Measurements from ENCODE around the gene NOP14. TPM values are rescaled to one million over a fixed set of nuclear protein-coding genes. Genes with fewer than 3 reads are reported as not detected.
A peak's percentile ranks its signal among the peaks of the same experiment; 100 is the strongest.

NOP14 gene
- total and polyA plus RNA-seq, 2 experiments from 2014 or later, result 29.9 to 38.7 TPM

DNA sequence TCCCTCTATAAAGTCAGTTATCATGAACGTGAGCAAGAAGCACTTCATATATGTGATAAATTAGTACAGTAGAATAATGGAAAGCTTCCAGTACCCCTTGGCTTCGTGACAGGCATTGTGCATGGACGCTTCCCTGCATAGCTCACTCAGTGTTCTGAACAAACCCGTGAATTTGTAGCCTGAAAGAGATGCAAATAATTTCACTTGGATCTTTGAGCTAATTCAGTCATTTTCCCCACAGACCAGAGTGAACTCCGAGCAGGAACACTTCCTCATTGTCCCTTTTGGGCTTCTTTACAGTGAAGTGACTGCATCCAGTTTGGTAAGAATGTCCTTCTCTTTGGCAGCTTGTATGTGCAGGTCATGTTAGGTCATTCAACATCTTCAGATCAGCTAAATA, 69.4 kb downstream of the NOP14 start (continued):
- TF ChIP-seq, protein P1, sequence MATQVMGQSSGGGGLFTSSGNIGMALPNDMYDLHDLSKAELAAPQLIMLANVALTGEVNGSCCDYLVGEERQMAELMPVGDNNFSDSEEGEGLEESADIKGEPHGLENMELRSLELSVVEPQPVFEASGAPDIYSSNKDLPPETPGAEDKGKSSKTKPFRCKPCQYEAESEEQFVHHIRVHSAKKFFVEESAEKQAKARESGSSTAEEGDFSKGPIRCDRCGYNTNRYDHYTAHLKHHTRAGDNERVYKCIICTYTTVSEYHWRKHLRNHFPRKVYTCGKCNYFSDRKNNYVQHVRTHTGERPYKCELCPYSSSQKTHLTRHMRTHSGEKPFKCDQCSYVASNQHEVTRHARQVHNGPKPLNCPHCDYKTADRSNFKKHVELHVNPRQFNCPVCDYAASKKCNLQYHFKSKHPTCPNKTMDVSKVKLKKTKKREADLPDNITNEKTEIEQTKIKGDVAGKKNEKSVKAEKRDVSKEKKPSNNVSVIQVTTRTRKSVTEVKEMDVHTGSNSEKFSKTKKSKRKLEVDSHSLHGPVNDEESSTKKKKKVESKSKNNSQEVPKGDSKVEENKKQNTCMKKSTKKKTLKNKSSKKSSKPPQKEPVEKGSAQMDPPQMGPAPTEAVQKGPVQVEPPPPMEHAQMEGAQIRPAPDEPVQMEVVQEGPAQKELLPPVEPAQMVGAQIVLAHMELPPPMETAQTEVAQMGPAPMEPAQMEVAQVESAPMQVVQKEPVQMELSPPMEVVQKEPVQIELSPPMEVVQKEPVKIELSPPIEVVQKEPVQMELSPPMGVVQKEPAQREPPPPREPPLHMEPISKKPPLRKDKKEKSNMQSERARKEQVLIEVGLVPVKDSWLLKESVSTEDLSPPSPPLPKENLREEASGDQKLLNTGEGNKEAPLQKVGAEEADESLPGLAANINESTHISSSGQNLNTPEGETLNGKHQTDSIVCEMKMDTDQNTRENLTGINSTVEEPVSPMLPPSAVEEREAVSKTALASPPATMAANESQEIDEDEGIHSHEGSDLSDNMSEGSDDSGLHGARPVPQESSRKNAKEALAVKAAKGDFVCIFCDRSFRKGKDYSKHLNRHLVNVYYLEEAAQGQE (IDR thresholded peaks at IDR 0.05; ENCODE audit: unreplicated experiment), result no peak
- TF ChIP-seq STAT1 (IDR thresholded peaks at IDR 0.05; ENCODE audit: unreplicated experiment), result no peak
- TF ChIP-seq EZH2 (IDR thresholded peaks at IDR 0.05; ENCODE audit: low read depth, unreplicated experiment), result no peak
- no peak for TF ChIP-seq NANOG (IDR thresholded peaks at IDR 0.05; ENCODE audit: borderline replicate concordance)
- TF ChIP-seq JUNB (IDR thresholded peaks at IDR 0.05; ENCODE audit: unreplicated experiment), result no peak
- TF ChIP-seq, protein P2, sequence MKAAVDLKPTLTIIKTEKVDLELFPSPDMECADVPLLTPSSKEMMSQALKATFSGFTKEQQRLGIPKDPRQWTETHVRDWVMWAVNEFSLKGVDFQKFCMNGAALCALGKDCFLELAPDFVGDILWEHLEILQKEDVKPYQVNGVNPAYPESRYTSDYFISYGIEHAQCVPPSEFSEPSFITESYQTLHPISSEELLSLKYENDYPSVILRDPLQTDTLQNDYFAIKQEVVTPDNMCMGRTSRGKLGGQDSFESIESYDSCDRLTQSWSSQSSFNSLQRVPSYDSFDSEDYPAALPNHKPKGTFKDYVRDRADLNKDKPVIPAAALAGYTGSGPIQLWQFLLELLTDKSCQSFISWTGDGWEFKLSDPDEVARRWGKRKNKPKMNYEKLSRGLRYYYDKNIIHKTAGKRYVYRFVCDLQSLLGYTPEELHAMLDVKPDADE (IDR thresholded peaks at IDR 0.05), result no peak
- TF ChIP-seq ZNF331 (CRISPR knock-in tag; IDR thresholded peaks at IDR 0.05; ENCODE audit: low read depth), result no peak

DNA sequence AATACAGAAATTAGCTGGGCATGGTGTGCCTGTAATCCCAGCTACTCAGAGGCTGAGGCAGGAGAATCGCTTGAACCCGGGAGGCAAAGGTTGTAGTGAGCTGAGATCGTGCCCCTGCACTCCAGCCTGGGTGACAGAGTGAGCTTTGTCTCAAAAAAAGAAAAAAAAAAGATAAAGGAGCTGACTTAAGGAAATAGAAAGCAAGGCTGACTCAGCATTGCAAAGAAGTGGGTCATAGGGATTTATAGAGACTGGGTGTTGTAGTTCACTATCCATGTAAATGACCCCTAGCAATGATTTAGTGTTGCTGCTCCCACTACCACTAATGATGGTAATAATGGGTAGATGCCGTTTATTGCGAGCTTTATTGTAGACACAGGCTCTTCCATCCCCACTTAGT, 71.9 kb downstream of the NOP14 start:
- peaks cover 25% of the 10 kb centered on the region for H3K36me3 Mint-ChIP-seq (ENCODE audit: low read depth)
- Histone ChIP-seq H3K9me2 (ENCODE audit: insufficient read depth) (no peaks in the 10 kb centered on the region), H3K27me3 (ENCODE audit: insufficient read depth) (no peaks in the 10 kb centered on the region), H2AFZ (no peak overlapping the region), H3K4me1 (ENCODE audit: insufficient read depth) (no peaks in the 10 kb centered on the region), H3K4me2 (no peak overlapping the region), H3F3A (replicated peaks; ENCODE audit: low read depth) (0 out of 2 replicates have a peak, but pooled peaks cover 3% of the 10 kb centered on the region), H3K79me2 (replicated peaks; ENCODE audit: insufficient read depth) (0 out of 2 replicates have a peak, but pooled peaks cover 8% of the 10 kb centered on the region), H3K27ac (ENCODE audit: low read depth) (peak overlapping the region; percentile 64; the same call in 1 of the 2 replicates), H3K36me3 (ENCODE audit: insufficient read depth) (peaks cover 13% of the 10 kb centered on the region), H4K20me1 (replicated peaks; ENCODE audit: insufficient read depth) (no peaks in the 10 kb centered on the region; the same call in none of the 2 replicates), H3K4me3 (no peak overlapping the region)
- ATAC-seq (no peak), DNase-seq (ENCODE audit: low spot score) (no peak)
- no peaks in the 10 kb centered on the region for H3K9me3 Mint-ChIP-seq
- H3K27me3 Mint-ChIP-seq (ENCODE audit: insufficient read depth, low read depth, poor library complexity), result no peaks in the 10 kb centered on the region
- no peaks in the 10 kb centered on the region for H3K4me1 Mint-ChIP-seq
- H3K27ac Mint-ChIP-seq, result no peak overlapping the region
- no peak overlapping the region for H3K4me3 Mint-ChIP-seq
- TF ChIP-seq, protein P2 (IDR thresholded peaks at IDR 0.05), result no peak
- TF ChIP-seq, protein P3, sequence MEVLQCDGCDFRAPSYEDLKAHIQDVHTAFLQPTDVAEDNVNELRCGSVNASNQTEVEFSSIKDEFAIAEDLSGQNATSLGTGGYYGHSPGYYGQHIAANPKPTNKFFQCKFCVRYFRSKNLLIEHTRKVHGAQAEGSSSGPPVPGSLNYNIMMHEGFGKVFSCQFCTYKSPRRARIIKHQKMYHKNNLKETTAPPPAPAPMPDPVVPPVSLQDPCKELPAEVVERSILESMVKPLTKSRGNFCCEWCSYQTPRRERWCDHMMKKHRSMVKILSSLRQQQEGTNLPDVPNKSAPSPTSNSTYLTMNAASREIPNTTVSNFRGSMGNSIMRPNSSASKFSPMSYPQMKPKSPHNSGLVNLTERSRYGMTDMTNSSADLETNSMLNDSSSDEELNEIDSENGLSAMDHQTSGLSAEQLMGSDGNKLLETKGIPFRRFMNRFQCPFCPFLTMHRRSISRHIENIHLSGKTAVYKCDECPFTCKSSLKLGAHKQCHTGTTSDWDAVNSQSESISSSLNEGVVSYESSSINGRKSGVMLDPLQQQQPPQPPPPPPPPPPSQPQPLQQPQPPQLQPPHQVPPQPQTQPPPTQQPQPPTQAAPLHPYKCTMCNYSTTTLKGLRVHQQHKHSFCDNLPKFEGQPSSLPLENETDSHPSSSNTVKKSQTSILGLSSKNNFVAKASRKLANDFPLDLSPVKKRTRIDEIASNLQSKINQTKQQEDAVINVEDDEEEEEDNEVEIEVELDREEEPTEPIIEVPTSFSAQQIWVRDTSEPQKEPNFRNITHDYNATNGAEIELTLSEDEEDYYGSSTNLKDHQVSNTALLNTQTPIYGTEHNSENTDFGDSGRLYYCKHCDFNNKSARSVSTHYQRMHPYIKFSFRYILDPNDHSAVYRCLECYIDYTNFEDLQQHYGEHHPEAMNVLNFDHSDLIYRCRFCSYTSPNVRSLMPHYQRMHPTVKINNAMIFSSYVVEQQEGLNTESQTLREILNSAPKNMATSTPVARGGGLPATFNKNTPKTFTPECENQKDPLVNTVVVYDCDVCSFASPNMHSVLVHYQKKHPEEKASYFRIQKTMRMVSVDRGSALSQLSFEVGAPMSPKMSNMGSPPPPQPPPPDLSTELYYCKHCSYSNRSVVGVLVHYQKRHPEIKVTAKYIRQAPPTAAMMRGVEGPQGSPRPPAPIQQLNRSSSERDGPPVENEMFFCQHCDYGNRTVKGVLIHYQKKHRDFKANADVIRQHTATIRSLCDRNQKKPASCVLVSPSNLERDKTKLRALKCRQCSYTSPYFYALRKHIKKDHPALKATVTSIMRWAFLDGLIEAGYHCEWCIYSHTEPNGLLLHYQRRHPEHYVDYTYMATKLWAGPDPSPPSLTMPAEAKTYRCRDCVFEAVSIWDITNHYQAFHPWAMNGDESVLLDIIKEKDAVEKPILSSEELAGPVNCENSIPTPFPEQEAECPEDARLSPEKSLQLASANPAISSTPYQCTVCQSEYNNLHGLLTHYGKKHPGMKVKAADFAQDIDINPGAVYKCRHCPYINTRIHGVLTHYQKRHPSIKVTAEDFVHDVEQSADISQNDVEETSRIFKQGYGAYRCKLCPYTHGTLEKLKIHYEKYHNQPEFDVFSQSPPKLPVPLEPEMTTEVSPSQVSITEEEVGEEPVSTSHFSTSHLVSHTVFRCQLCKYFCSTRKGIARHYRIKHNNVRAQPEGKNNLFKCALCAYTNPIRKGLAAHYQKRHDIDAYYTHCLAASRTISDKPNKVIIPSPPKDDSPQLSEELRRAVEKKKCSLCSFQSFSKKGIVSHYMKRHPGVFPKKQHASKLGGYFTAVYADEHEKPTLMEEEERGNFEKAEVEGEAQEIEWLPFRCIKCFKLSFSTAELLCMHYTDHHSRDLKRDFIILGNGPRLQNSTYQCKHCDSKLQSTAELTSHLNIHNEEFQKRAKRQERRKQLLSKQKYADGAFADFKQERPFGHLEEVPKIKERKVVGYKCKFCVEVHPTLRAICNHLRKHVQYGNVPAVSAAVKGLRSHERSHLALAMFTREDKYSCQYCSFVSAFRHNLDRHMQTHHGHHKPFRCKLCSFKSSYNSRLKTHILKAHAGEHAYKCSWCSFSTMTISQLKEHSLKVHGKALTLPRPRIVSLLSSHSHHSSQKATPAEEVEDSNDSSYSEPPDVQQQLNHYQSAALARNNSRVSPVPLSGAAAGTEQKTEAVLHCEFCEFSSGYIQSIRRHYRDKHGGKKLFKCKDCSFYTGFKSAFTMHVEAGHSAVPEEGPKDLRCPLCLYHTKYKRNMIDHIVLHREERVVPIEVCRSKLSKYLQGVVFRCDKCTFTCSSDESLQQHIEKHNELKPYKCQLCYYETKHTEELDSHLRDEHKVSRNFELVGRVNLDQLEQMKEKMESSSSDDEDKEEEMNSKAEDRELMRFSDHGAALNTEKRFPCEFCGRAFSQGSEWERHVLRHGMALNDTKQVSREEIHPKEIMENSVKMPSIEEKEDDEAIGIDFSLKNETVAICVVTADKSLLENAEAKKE (CRISPR knock-in tag; IDR thresholded peaks at IDR 0.05), result no peak
- TF ChIP-seq EZH2phosphoT487 (IDR thresholded peaks at IDR 0.05; ENCODE audit: unreplicated experiment) (no peak), POLR2AphosphoS5 (IDR thresholded peaks at IDR 0.05; ENCODE audit: low read depth) (no peak), EZH2 (IDR thresholded peaks at IDR 0.05; ENCODE audit: low read depth, unreplicated experiment) (no peak), JUNB (IDR thresholded peaks at IDR 0.05; ENCODE audit: unreplicated experiment) (no peak), CREB1 (CRISPR knock-in tag; IDR thresholded peaks at IDR 0.05; ENCODE audit: low read depth) (no peak), STAT1 (IDR thresholded peaks at IDR 0.05; ENCODE audit: unreplicated experiment) (no peak), ZNF114 (CRISPR knock-in tag; IDR thresholded peaks at IDR 0.05) (no peak), NANOG (IDR thresholded peaks at IDR 0.05; ENCODE audit: borderline replicate concordance) (no peak), ZNF331 (CRISPR knock-in tag; IDR thresholded peaks at IDR 0.05; ENCODE audit: low read depth) (no peak)

All from GM23338 (cell line).